ENCODE measurements around the gene DDIT4. TPM values are rescaled to one million over a fixed set of nuclear protein-coding genes. Genes with fewer than 3 reads are reported as not detected.

Gene DDIT4
- total RNA-seq, 1 donor from 2014 or later: 257 TPM

- Histone ChIP-seq H3K4me1 (peaks cover 20% of the 10 kb centered on the region), H3K4me3 (no peak overlapping the region), H3K36me3 (no peaks in the 10 kb centered on the region), H3K79me2 (ENCODE audit: low read depth) (no peaks in the 10 kb centered on the region), H3K27ac (no peak overlapping the region), H3K4me2 (peak overlapping the region; percentile 3), H4K20me1 (ENCODE audit: low read depth) (no peaks in the 10 kb centered on the region), H3F3A (ENCODE audit: low read depth) (peaks cover 38% of the 10 kb centered on the region), H3K9me3 (ENCODE audit: low read depth) (no peaks in the 10 kb centered on the region), H2AFZ (replicated peaks) (peak overlapping the region; percentile 54), H3K27me3 (peaks cover 17% of the 10 kb centered on the region), H3K9ac (no peak overlapping the region)
- no peak for TF ChIP-seq CTCF (IDR thresholded peaks at IDR 0.05)
- no peak for TF ChIP-seq EZH2 (IDR thresholded peaks at IDR 0.05)
- TF ChIP-seq EZH2phosphoT487 (IDR thresholded peaks at IDR 0.05): no peak
- Mint-ChIP-seq H3K4me3 (peak overlapping the region; percentile 65), H3K4me1 (peaks cover 55% of the 10 kb centered on the region), H3K36me3 (no peaks in the 10 kb centered on the region), H3K27ac (peak overlapping the region; percentile 70), H3K27me3 (ENCODE audit: insufficient read depth, low read depth) (peaks cover 16% of the 10 kb centered on the region), H3K9me3 (no peaks in the 10 kb centered on the region)
- peak; percentile 67 for DNase-seq (ENCODE audit: low spot score)
Measured at GRCh38 chr10:72320676-72321247, 47.0 kb downstream of the DDIT4 start.

- Mint-ChIP-seq H3K27me3 (ENCODE audit: insufficient read depth, low read depth) (peaks cover 16% of the 10 kb centered on the region), H3K36me3 (no peaks in the 10 kb centered on the region), H3K4me1 (peaks cover 52% of the 10 kb centered on the region), H3K4me3 (peak overlapping the region; percentile 63), H3K27ac (peak overlapping the region; percentile 92), H3K9me3 (no peaks in the 10 kb centered on the region)
- H3K27me3 ChIP-seq: peaks cover 17% of the 10 kb centered on the region
- DNase-seq (ENCODE audit: low spot score): no peak
- H3K4me2 ChIP-seq: peak overlapping the region; percentile 3
- H3F3A ChIP-seq (ENCODE audit: low read depth): peaks cover 38% of the 10 kb centered on the region
- no peak overlapping the region for H2AFZ ChIP-seq (replicated peaks)
- no peak overlapping the region for H3K9ac ChIP-seq
- H3K4me3 ChIP-seq: no peak overlapping the region
- no peaks in the 10 kb centered on the region for H3K9me3 ChIP-seq (ENCODE audit: low read depth)
- H3K27ac ChIP-seq: no peak overlapping the region
- no peaks in the 10 kb centered on the region for H4K20me1 ChIP-seq (ENCODE audit: low read depth)
- H3K36me3 ChIP-seq: no peaks in the 10 kb centered on the region
- H3K79me2 ChIP-seq (ENCODE audit: low read depth): no peaks in the 10 kb centered on the region
- H3K4me1 ChIP-seq: peaks cover 20% of the 10 kb centered on the region
- TF ChIP-seq EZH2phosphoT487 (IDR thresholded peaks at IDR 0.05): no peak
Measured at GRCh38 chr10:72321248-72322029, 47.7 kb downstream of the DDIT4 start.

GRCh38 chr10:72322030-72322279, 48.2 kb downstream of the DDIT4 start:
- no peak for DNase-seq (ENCODE audit: low spot score)
- Histone ChIP-seq H3F3A (ENCODE audit: low read depth) (peaks cover 38% of the 10 kb centered on the region), H3K4me1 (peaks cover 20% of the 10 kb centered on the region), H3K9me3 (ENCODE audit: low read depth) (no peaks in the 10 kb centered on the region), H2AFZ (replicated peaks) (no peak overlapping the region), H3K27me3 (peaks cover 17% of the 10 kb centered on the region), H3K9ac (no peak overlapping the region), H3K27ac (no peak overlapping the region), H3K4me3 (no peak overlapping the region), H3K79me2 (ENCODE audit: low read depth) (no peaks in the 10 kb centered on the region), H3K36me3 (no peaks in the 10 kb centered on the region), H3K4me2 (no peak overlapping the region), H4K20me1 (ENCODE audit: low read depth) (no peaks in the 10 kb centered on the region)
- peak overlapping the region; percentile 92 for H3K27ac Mint-ChIP-seq
- H3K36me3 Mint-ChIP-seq: peaks cover 3% of the 10 kb centered on the region
- peaks cover 58% of the 10 kb centered on the region for H3K4me1 Mint-ChIP-seq
- H3K4me3 Mint-ChIP-seq: peak overlapping the region; percentile 63
- H3K27me3 Mint-ChIP-seq (ENCODE audit: insufficient read depth, low read depth): peaks cover 18% of the 10 kb centered on the region
- no peaks in the 10 kb centered on the region for H3K9me3 Mint-ChIP-seq
- TF ChIP-seq CTCF (IDR thresholded peaks at IDR 0.05) (no peak), EZH2phosphoT487 (IDR thresholded peaks at IDR 0.05) (no peak), EZH2 (IDR thresholded peaks at IDR 0.05) (no peak)

Data from neural progenitor cell (in vitro differentiated cells).